ENCODE data around the gene HDLBP.
A peak's percentile ranks its signal among the peaks of the same experiment; 100 is the strongest.

Gene HDLBP

DNA sequence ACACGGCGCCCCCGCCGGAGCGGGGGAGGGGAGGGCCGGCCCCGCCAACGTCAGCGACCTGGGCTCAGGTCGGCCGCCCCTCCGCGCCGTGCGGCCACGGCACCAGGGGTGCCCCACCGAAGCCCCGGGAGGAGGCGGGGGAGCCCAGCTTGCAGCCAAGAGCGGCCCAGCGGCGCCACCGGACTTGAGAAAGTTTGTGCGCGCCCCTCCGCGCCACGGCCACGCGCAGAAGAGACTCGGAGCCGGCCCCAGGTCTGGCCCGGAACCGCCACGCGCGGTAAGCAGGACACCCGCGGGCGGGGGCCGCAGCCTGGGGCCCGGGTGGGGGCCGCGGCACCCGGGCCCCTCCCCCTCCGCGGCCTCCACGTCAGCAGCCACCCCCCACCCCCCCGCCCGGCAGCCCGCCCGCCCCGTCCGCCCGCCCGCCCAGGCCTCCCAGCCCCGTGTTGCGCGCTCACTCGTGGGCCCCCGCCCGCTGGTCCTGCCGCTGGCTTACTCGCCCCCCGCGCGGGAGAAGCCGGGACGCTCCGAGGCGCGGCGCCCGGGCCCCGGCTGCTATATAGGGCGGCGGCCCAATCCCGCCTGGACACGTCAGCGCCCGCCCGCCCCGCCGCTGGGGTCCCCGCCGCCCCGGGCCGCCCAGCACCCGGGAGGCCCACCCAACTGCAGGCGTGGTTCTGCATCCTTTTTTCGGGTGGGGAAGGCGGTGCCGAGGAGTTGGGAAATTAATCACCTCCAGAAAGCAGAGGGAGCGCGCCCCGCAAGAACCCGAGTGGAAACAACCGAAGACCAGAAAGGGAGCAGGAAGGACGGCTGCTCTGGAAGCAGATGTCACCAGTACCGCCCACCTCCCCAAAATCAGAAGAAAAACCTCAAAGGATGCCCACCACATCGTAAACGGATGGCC, 42.9 kb downstream of the HDLBP start:
- H3K9me3 ChIP-seq (ENCODE audit: insufficient read depth, low read length) = peaks cover 7% of the 10 kb centered on the region; the same call in 1 of the 2 replicates
- peaks cover 27% of the 10 kb centered on the region for H3K36me3 ChIP-seq (replicated peaks; ENCODE audit: low read depth, low read length)
- no peaks in the 10 kb centered on the region for H3K27me3 ChIP-seq (ENCODE audit: low read depth, low read length)
- peaks cover 89% of the 10 kb centered on the region for H3K79me2 ChIP-seq (ENCODE audit: low read length)
- H3K4me3 ChIP-seq (ENCODE audit: low read length) = peak overlapping the region; percentile 86
- TF ChIP-seq, protein P1, sequence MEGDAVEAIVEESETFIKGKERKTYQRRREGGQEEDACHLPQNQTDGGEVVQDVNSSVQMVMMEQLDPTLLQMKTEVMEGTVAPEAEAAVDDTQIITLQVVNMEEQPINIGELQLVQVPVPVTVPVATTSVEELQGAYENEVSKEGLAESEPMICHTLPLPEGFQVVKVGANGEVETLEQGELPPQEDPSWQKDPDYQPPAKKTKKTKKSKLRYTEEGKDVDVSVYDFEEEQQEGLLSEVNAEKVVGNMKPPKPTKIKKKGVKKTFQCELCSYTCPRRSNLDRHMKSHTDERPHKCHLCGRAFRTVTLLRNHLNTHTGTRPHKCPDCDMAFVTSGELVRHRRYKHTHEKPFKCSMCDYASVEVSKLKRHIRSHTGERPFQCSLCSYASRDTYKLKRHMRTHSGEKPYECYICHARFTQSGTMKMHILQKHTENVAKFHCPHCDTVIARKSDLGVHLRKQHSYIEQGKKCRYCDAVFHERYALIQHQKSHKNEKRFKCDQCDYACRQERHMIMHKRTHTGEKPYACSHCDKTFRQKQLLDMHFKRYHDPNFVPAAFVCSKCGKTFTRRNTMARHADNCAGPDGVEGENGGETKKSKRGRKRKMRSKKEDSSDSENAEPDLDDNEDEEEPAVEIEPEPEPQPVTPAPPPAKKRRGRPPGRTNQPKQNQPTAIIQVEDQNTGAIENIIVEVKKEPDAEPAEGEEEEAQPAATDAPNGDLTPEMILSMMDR (IDR thresholded peaks at IDR 0.05; ENCODE audit: low read depth, low read length) = no peak
- no peak for TF ChIP-seq EZH2phosphoT487 (IDR thresholded peaks at IDR 0.05; ENCODE audit: low read depth)
- H2AFZ ChIP-seq (ENCODE audit: low read depth, low read length) = no peak overlapping the region
- peaks cover 42% of the 10 kb centered on the region for H4K20me1 ChIP-seq (ENCODE audit: insufficient read depth, low read length)
- peaks cover 15% of the 10 kb centered on the region for H3K4me1 ChIP-seq (ENCODE audit: low read length)
- H3K9ac ChIP-seq (ENCODE audit: low read length) = peak overlapping the region; percentile 92
- peak overlapping the region; percentile 56 for H3K27ac ChIP-seq (ENCODE audit: low read length)
- peak overlapping the region; percentile 84 for H3K4me2 ChIP-seq (ENCODE audit: low read length)

DNA sequence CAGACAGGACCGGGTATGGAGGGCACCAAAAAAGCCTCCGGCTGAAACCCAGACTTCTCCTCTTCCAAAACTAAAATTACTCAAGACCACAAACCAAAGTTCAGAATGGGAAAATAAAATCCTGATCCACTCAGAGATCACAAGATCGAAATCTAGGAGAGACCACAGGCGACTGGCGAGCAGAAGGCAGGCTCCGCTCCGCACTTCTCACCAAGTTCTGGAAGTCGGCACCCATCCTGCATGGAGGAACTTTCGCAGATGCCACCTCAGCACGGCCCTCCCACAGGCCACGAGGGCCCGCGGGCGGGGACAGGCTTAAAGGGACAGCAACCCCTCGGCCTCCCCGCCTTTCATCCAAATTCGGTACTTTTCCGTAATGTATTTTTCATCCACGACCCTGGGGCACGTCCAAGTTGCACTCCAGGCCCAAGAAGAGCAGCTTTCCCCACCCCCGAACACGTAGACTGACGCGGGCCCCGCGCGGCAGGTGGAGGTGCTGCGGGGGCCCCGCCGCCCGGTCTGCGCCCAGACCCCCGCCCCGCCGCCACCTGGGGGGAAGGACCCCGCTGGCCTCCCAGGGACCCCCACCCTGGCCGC, 43.7 kb downstream of the HDLBP start:
- H3K27me3 ChIP-seq (ENCODE audit: low read depth, low read length) = no peaks in the 10 kb centered on the region
- peak overlapping the region; percentile 86 for H3K4me3 ChIP-seq (ENCODE audit: low read length)
- peak overlapping the region; percentile 92 for H3K9ac ChIP-seq (ENCODE audit: low read length)
- H3K4me1 ChIP-seq (ENCODE audit: low read length) = peaks cover 15% of the 10 kb centered on the region
- H3K27ac ChIP-seq (ENCODE audit: low read length) = peak overlapping the region; percentile 56
- peaks cover 31% of the 10 kb centered on the region for H3K36me3 ChIP-seq (replicated peaks; ENCODE audit: low read depth, low read length)
- peaks cover 90% of the 10 kb centered on the region for H3K79me2 ChIP-seq (ENCODE audit: low read length)
- peaks cover 7% of the 10 kb centered on the region; the same call in 1 of the 2 replicates for H3K9me3 ChIP-seq (ENCODE audit: insufficient read depth, low read length)
- peak overlapping the region; percentile 84 for H3K4me2 ChIP-seq (ENCODE audit: low read length)
- no peak overlapping the region for H2AFZ ChIP-seq (ENCODE audit: low read depth, low read length)
- TF ChIP-seq EZH2phosphoT487 (IDR thresholded peaks at IDR 0.05; ENCODE audit: low read depth) = no peak
- TF ChIP-seq, protein P1 (IDR thresholded peaks at IDR 0.05; ENCODE audit: low read depth, low read length) = no peak
- H4K20me1 ChIP-seq (ENCODE audit: insufficient read depth, low read length) = peaks cover 45% of the 10 kb centered on the region

DNA sequence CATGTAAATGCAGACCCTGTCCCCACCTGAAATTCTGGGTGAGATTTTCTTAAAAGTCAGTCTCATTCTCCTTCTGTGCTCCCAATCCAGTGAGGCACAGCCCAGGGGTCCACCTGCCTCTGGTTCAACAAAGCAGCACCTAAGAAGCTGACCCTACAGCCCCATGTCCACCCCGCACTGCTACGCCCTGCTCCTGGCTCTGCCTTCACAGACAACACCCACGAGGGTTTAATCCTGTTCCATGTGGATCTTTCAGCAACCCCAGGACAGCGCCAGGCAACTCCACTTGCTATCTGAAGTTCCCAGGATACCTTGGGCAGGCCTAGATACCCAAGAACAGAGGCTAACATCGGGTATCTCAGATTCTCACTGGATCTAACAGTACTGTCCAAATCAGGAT, 44.9 kb downstream of the HDLBP start:
- Histone ChIP-seq H3K9me3 (ENCODE audit: insufficient read depth, low read length) (peaks cover 5% of the 10 kb centered on the region; the same call in 1 of the 2 replicates), H3K27ac (ENCODE audit: low read length) (no peak overlapping the region), H4K20me1 (ENCODE audit: insufficient read depth, low read length) (peaks cover 45% of the 10 kb centered on the region), H2AFZ (ENCODE audit: low read depth, low read length) (no peak overlapping the region), H3K79me2 (ENCODE audit: low read length) (peaks cover 86% of the 10 kb centered on the region), H3K9ac (ENCODE audit: low read length) (no peak overlapping the region), H3K4me3 (ENCODE audit: low read length) (no peak overlapping the region), H3K36me3 (replicated peaks; ENCODE audit: low read depth, low read length) (peaks cover 29% of the 10 kb centered on the region), H3K4me2 (ENCODE audit: low read length) (peak overlapping the region; percentile 84; the same call in 1 of the 2 replicates), H3K4me1 (ENCODE audit: low read length) (peaks cover 15% of the 10 kb centered on the region), H3K27me3 (ENCODE audit: low read depth, low read length) (no peaks in the 10 kb centered on the region)
- TF ChIP-seq, protein P1 (IDR thresholded peaks at IDR 0.05; ENCODE audit: low read depth, low read length) = no peak
- TF ChIP-seq EZH2phosphoT487 (IDR thresholded peaks at IDR 0.05; ENCODE audit: low read depth) = no peak

All from OCI-LY3 (cell line).